GM23338 (cell line): ENCODE measurements around the gene KISS1R. TPM values are rescaled to one million over a fixed set of nuclear protein-coding genes. Genes with fewer than 3 reads are reported as not detected.

Experiments
- ATAC-seq: fragments of 200-7000 bp; cut with Tn5 transposase; 3 replicates; pipeline ENCODE4 v1.9.1; 2020
- DNase-seq: peaks from one replicate; pipeline ENCODE4 v3.0.0-alpha.2; 2015; ENCODE audit warnings: low spot score
- H2AFZ ChIP-seq: fragments of 200-600 bp; sonication (generic); 2 replicates; pipeline ENCODE4 v1.8.0; 2016; ENCODE audit warnings: antibody characterized with exemption, mild to moderate bottlenecking, moderate library complexity
- H3F3A ChIP-seq: fragments of 200-600 bp; sonication (generic); replicated peaks from 2 replicates; pipeline ENCODE4 v1.8.0; 2017; ENCODE audit warnings: antibody characterized with exemption, mixed run types, low read depth
- H3K27ac ChIP-seq: fragments of 200-600 bp; sonication (generic); 2 replicates; pipeline ENCODE4 v1.6.1; 2016; ENCODE audit warnings: low read depth
- H3K27me3 ChIP-seq: fragments of 200-600 bp; sonication (generic); 2 replicates; pipeline ENCODE4 v1.8.0; 2016; ENCODE audit warnings: mild to moderate bottlenecking, mixed run types, moderate library complexity; ENCODE audit not compliant: insufficient read depth
- H3K36me3 ChIP-seq: fragments of 200-600 bp; sonication (generic); 2 replicates; pipeline ENCODE4 v1.8.0; 2016; ENCODE audit warnings: mild to moderate bottlenecking; ENCODE audit not compliant: insufficient read depth
- H3K4me1 ChIP-seq: fragments of 200-600 bp; sonication (generic); 2 replicates; pipeline ENCODE4 v1.8.0; 2016; ENCODE audit warnings: mild to moderate bottlenecking, moderate library complexity; ENCODE audit not compliant: insufficient read depth
- H3K4me2 ChIP-seq: fragments of 200-600 bp; sonication (generic); 2 replicates; pipeline ENCODE4 v1.7.1; 2017; ENCODE audit warnings: mixed run types
- H3K4me3 ChIP-seq: fragments of 200-600 bp; sonication (generic); 2 replicates; pipeline ENCODE4 v1.6.1; 2016; ENCODE audit warnings: mixed run types
- H3K79me2 ChIP-seq: fragments of 200-600 bp; sonication (generic); replicated peaks from 2 replicates; pipeline ENCODE4 v1.8.0; 2017; ENCODE audit warnings: mild to moderate bottlenecking; ENCODE audit not compliant: insufficient read depth
- H3K9me2 ChIP-seq: fragments of 200-600 bp; sonication (generic); 2 replicates; pipeline ENCODE4 v1.8.0; 2017; ENCODE audit not compliant: insufficient read depth
- H4K20me1 ChIP-seq: fragments of 200-600 bp; sonication (generic); replicated peaks from 2 replicates; pipeline ENCODE4 v1.8.0; 2017; ENCODE audit warnings: mild to moderate bottlenecking; ENCODE audit not compliant: insufficient read depth
- H3K27ac Mint-ChIP-seq: 2 replicates; pipeline ENCODE4 v1.8.0; 2020; ENCODE audit warnings: inconsistent platforms, mild to moderate bottlenecking, moderate library complexity, mixed read lengths
- H3K27me3 Mint-ChIP-seq: 3 replicates; pipeline ENCODE4 v1.8.0; 2022; ENCODE audit warnings: low read depth, mild to moderate bottlenecking, moderate library complexity, mixed read lengths, inconsistent platforms; ENCODE audit not compliant: insufficient read depth, poor library complexity
- H3K36me3 Mint-ChIP-seq: 3 replicates; pipeline ENCODE4 v1.8.0; 2021; ENCODE audit warnings: low read depth, mild to moderate bottlenecking, inconsistent platforms, moderate library complexity, mixed read lengths
- H3K4me1 Mint-ChIP-seq: 3 replicates; pipeline ENCODE4 v1.8.0; 2020; ENCODE audit warnings: mild to moderate bottlenecking, inconsistent platforms, mixed read lengths
- H3K4me3 Mint-ChIP-seq: 3 replicates; pipeline ENCODE4 v1.8.0; 2021; ENCODE audit warnings: moderate library complexity, mild to moderate bottlenecking, inconsistent platforms, mixed read lengths
- H3K9me3 Mint-ChIP-seq: 3 replicates; pipeline ENCODE4 v1.8.0; 2020; ENCODE audit warnings: moderate library complexity, mild to moderate bottlenecking, inconsistent platforms, mixed read lengths
- CTCF ChIP-seq, 2 experiments: fragments of 200-600 bp in 1 of 2; sonication (generic) in 1 of 2; conservative IDR thresholded peaks; 2 replicates each; pipeline versions ENCODE4 v1.5.1 to v1.6.1; 2016 to 2017; ENCODE audit warnings: antibody characterized with exemption in 2 of 2, low read depth in 2 of 2, mild to moderate bottlenecking in 2 of 2, moderate library complexity in 1 of 2
- EZH2phosphoT487 ChIP-seq: fragments of 200-600 bp; sonication (generic); IDR thresholded peaks from one replicate; pipeline ENCODE4 v1.8.1; 2018; ENCODE audit warnings: antibody characterized with exemption; ENCODE audit not compliant: unreplicated experiment
- ZNF462 ChIP-seq: fragments of 250-450 bp; sonication (Bioruptor Pico); IDR thresholded peaks from 2 replicates; pipeline ENCODE4 v1.5.0; 2020; ENCODE audit warnings: mild to moderate bottlenecking, moderate library complexity
- polyA plus RNA-seq: library from polyadenylated mRNA; unstranded; fragments of >200 nt; fragmentation: Nextera tagmentation; extraction: Ambion mirVana; gene quantifications from 2 replicates; pipeline ENCODE4 v1.2.1, GENCODE V29; 2016
- total RNA-seq: library from RNA; depleted of rRNA; stranded (reverse); fragments of >200 nt; shearing (Covaris generic); gene quantifications from 2 replicates; pipeline ENCODE4 v1.2.3, GENCODE V29; 2014

Gene KISS1R
- total and polyA plus RNA-seq, 2 experiments from 2014 or later, result 0.78 to 4.0 TPM

GRCh38 chr19:928471-929202, 11.5 kb downstream of the KISS1R start (continued):
- TF ChIP-seq ZNF462 (CRISPR knock-in tag) (no peak), EZH2phosphoT487 (no peak), CTCF (conservative IDR thresholded peaks at IDR 0.05; ENCODE audit: low read depth in 2 of 2) (no peak)

- no peaks in the 10 kb centered on the region for H3K27me3 ChIP-seq
- peaks cover 7% of the 10 kb centered on the region for H3K27me3 Mint-ChIP-seq
- no peak overlapping the region for H2AFZ ChIP-seq
- no peak overlapping the region for H3K27ac ChIP-seq
- no peaks in the 10 kb centered on the region for H3K9me2 ChIP-seq
- H3K4me2 ChIP-seq, result no peak overlapping the region
- H3K4me1 Mint-ChIP-seq, result peaks cover 13% of the 10 kb centered on the region; the same call in 1 of the 3 replicates
- H3F3A ChIP-seq, result peaks cover 10% of the 10 kb centered on the region; the same call in 1 of the 2 replicates
- peaks cover 7% of the 10 kb centered on the region for H4K20me1 ChIP-seq
- peaks cover 56% of the 10 kb centered on the region for H3K79me2 ChIP-seq
- no peak for DNase-seq
- no peak overlapping the region for H3K4me3 Mint-ChIP-seq
- no peak overlapping the region for H3K4me3 ChIP-seq
- peaks cover 21% of the 10 kb centered on the region; the same call in 2 of the 3 replicates for H3K36me3 Mint-ChIP-seq
- no peak for ATAC-seq
- H3K36me3 ChIP-seq, result no peaks in the 10 kb centered on the region; the same call in 1 of the 2 replicates
- no peaks in the 10 kb centered on the region; the same call in 2 of the 3 replicates for H3K9me3 Mint-ChIP-seq
- peaks cover 20% of the 10 kb centered on the region for H3K4me1 ChIP-seq
- H3K27ac Mint-ChIP-seq, result no peak overlapping the region
- TF ChIP-seq ZNF462 (CRISPR knock-in tag), result no peak
Measured at GRCh38 chr19:929203-929890, 12.2 kb downstream of the KISS1R start.
